ENCODE data around the gene GAS2L1. TPM values are rescaled to one million over a fixed set of nuclear protein-coding genes. Genes with fewer than 3 reads are reported as not detected.

Gene GAS2L1
- total RNA-seq, result 15.7 and 23.7 TPM in 2 replicates

GRCh38 chr22:29306175-29306834, at the start of gene GAS2L1:
Gene GAS2L1 (plus strand): TSS chr22:29306650. CDS start chr22:29308106, 1,456 bp downstream.

DNA sequence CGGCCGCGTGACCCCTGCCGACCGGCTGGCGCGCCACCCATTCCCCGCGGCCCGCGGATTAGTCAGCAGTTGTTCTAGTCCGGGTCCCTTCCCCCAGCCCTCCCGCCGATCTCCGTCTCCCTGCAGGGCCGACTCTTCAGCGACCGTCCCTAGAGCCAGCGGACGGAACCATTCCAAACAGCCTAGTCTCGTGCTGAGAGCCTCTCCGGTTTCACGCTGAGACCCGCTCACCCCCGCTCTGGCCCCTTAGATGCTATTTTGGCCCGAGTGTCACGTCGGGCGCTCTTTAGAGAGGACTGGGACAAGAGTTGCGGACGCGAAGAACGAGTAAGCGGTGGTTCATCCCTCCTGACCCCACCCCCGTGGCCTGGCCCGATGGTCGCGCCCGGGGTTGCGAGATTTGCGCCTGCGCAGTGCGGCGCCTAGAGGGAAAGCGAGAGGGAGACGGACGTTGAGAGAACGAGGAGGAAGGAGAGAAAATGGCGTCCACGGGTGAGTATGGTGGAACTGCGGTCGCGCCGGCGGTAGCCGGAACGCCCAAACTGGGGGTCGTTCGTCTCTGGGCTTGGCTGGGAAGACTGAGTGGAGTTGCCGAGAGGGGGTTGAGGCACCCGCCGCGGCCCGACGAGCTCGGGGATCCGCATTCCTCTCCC, 38.5 kb upstream of the GAS2L1 start, which contains the start of the genes EWSR1 and RHBDD3:
Gene EWSR1 (plus strand): TSS at position 411 of the 653 bp plus-strand sequence. CDS start 69 bp downstream, at position 480.
Gene RHBDD3 (minus strand): TSS at position 124 of the 653 bp plus-strand sequence. CDS start 2,355 bp downstream, outside the sequence.

GRCh38 chr22:29315286-29316140, 9.1 kb downstream of the GAS2L1 start, which contains the start of gene RASL10A:
Gene RASL10A (minus strand): TSS chr22:29315697. CDS start chr22:29315246, 451 bp downstream.

Other genes starting within 250 kb of the GAS2L1 start
- not detected in 2 replicates for gene C22orf31, start 244.8 kb upstream of the GAS2L1 start, total RNA-seq
- 3.7 and 10.3 TPM in 2 replicates for gene KREMEN1, start 233.6 kb upstream of the GAS2L1 start, total RNA-seq
- gene EMID1, start 100.8 kb upstream of the GAS2L1 start, total RNA-seq, result 1.2 and 6.8 TPM in 2 replicates
- 35.0 and 53.9 TPM in 2 replicates for gene RHBDD3, start 38.7 kb upstream of the GAS2L1 start, total RNA-seq
- gene EWSR1, start 38.4 kb upstream of the GAS2L1 start, total RNA-seq, result 126 and 136 TPM in 2 replicates
- gene RASL10A, start 9.0 kb downstream of the GAS2L1 start, total RNA-seq, result not detected in 2 replicates
- 23.6 and 32.3 TPM in 2 replicates for gene AP1B1, start 81.9 kb downstream of the GAS2L1 start, total RNA-seq
- not detected in 2 replicates for gene RFPL1, start 131.9 kb downstream of the GAS2L1 start, total RNA-seq
- 0.85 and 1.3 TPM in 2 replicates for gene NEFH, start 173.6 kb downstream of the GAS2L1 start, total RNA-seq
- gene THOC5, start 247.1 kb downstream of the GAS2L1 start, total RNA-seq, result 24.3 and 33.6 TPM in 2 replicates

All from pericardium fibroblast (primary cell).